GM19467 (cell line): ENCODE data around the gene CSRNP2.
A peak's percentile ranks its signal among the peaks of the same experiment; 100 is the strongest.
"Not testable (repeated sequence)": the region's sequence is repeated elsewhere in the genome, so short reads cannot be mapped to it uniquely, and the experiment has no call there.

Source experiments
- ATAC-seq: cut with Tn5 transposase; IDR thresholded peaks from one replicate; pipeline ENCODE4 v1.9.1; 2021; ENCODE audit warnings: mild to moderate bottlenecking, moderate library complexity; ENCODE audit not compliant: unreplicated experiment

CSRNP2 gene

GRCh38 chr12:51083126-51083833 lies at the start of gene CSRNP2:
TSS of gene CSRNP2 (minus strand) at chr12:51083596. CDS start at chr12:51076561, 7,035 bp downstream.
- peak; percentile 98 for ATAC-seq

DNA sequence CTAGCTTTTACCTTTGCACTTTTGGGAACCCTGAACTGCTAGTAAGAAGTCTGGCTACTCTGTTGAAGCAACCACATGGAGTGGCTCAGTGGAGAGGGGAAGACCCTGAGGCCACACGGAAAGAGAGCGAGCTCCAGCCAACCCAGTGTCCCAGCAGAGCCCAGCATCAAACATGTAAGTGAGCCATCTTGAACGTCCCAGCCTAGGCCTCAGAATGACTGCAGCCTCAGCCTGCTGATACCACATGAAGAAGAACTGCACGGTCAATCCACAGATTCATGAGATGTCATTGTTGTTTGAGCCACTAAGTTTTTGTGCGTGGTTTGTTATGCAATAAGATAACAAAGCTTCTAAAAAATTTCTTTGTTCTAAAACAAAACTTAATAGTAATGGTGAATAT lies 49.3 kb upstream of the CSRNP2 start:
- ATAC-seq = no peak

- ATAC-seq = no peak
These were observed 48.5 kb upstream of the CSRNP2 start for GRCh38 chr12:51131745-51132521.

GRCh38 chr12:51128919-51129318 lies 45.5 kb upstream of the CSRNP2 start:
- no peak for ATAC-seq

GRCh38 chr12:51127050-51127729 lies 43.8 kb upstream of the CSRNP2 start:
- ATAC-seq = no peak

DNA sequence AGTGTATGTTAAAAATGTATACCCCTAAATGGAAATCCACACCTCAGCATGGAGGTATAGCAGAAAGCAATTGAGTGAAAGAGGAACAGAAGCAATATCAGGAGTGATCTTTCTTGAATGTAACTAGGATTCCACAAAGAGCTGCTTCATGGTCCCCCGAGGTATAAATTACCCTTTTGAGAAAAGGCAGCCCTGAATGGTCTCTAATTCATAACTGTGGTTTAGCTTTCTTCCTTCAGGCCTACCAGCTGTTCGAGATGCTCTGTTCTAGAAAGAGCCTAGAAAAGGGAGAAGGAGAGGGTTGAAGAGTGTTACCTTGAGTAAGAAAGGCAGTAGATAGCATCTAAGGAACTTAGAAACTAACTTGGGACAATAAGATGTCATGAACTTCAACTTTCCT lies 42.9 kb upstream of the CSRNP2 start:
- ATAC-seq = no peak

GRCh38 chr12:51124504-51124903 lies 41.1 kb upstream of the CSRNP2 start:
- ATAC-seq = no peak

GRCh38 chr12:51122844-51123243 lies 39.4 kb upstream of the CSRNP2 start:
- ATAC-seq = no peak

- no peak for ATAC-seq
These were observed 35.3 kb upstream of the CSRNP2 start for GRCh38 chr12:51118706-51119105.

DNA sequence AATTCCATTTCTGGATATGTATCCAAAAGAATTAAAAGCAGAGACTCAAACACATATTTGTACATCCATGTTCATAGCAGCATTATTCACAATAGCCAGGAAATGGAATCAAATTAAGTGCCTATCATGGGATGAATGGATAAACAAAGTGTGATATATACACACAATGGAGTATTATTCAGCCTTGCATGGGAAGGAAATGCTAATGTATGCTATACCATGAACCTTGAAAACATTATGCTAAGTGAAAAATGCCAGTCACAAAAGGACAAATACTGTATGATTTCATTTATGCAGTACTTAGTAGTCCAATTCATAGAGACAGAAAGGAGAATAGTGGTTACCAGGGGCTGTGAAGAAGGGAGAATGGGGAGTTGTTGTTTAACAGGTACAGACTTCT lies 32.1 kb upstream of the CSRNP2 start:
- ATAC-seq = no peak

GRCh38 chr12:51108136-51108535 lies 24.7 kb upstream of the CSRNP2 start:
- ATAC-seq = no peak

GRCh38 chr12:51103977-51104376 lies 20.6 kb upstream of the CSRNP2 start:
- ATAC-seq = no peak

GRCh38 chr12:51098611-51099010 lies 15.2 kb upstream of the CSRNP2 start:
- no peak for ATAC-seq

DNA sequence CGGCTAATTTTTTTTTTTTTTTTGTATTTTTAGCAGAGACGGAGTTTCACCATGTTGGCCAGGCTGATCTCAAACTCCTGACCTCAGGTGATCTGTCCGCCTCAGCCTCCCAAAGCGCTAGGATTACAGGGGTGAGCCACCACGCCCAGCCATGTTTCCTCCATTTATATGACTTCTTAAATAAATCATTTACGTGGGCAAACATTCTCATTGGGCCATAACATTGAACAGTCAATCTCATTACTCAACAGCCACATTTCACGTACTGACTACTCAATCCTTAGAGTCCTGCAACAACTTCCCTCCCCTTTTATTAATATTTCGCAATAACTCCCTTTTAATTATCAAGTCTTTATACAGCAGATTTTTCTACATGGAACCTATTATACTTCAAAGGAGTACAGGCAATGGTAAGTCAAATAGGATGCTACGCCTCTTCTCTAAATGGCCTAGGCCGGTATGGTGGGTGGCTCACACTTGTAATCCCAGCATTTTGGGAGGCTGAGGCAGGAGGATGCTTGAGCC lies 7.4 kb upstream of the CSRNP2 start:
- ATAC-seq = no peak

DNA sequence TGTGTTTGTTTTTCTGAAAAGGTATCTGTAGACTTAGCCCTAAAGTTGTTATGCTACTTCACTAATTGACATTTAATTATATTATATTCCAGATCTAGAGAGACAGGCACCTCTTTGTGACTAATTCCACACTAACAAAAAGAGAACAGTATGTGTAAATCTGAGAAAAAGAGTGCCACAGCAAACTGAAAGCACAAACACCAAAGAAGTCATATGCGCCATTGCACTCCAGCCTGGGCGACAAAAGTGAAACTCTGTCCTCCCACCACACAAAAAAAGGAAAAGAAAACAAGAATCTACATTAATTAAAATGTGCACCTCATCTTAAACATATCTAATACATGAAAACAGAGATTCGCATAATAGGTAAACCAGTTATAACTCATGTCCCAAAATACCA lies 4.4 kb upstream of the CSRNP2 start:
- no peak for ATAC-seq

GRCh38 chr12:51086933-51087332 lies 3.5 kb upstream of the CSRNP2 start:
- no peak for ATAC-seq

- ATAC-seq = no peak
These were observed 2.4 kb upstream of the CSRNP2 start for GRCh38 chr12:51085757-51086156.

- no peak for ATAC-seq
These were observed 753 bp downstream of the CSRNP2 start for GRCh38 chr12:51082561-51083125.

GRCh38 chr12:51081421-51081820 lies 2.0 kb downstream of the CSRNP2 start:
- no peak for ATAC-seq

GRCh38 chr12:51080136-51080535 lies 3.3 kb downstream of the CSRNP2 start:
- no peak for ATAC-seq

DNA sequence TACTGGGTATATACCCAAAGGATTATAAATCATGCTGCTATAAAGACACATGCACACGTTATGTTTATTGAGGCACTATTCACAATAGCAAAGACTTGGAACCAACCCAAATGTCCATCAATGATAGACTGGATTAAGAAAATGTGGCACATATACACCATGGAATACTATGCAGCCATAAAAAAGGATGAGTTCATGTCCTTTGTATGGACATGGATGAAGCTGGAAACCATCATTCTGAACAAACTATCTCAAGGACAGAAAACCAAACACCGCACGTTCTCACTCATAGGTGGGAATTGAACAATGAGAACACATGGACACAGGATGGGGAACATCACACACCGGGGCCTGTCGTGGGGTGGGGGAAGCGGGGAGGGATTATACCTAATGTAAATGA lies 4.5 kb downstream of the CSRNP2 start:
- not testable (repeated sequence) for ATAC-seq
